Jurkat, Clone E6-1 (cell line): ENCODE results near the gene GSKIP.

Experiments used
- DNase-seq: peaks from one replicate; pipeline ENCODE4 v3.0.0-alpha.2; 2011; ENCODE audit warnings: low read depth, low spot score
- H3K4me3 ChIP-seq: 2 replicates; pipeline ENCODE4 v1.5.1; 2011; ENCODE audit warnings: mild to moderate bottlenecking, low read length, control low read depth, moderate library complexity

The GSKIP gene

DNA sequence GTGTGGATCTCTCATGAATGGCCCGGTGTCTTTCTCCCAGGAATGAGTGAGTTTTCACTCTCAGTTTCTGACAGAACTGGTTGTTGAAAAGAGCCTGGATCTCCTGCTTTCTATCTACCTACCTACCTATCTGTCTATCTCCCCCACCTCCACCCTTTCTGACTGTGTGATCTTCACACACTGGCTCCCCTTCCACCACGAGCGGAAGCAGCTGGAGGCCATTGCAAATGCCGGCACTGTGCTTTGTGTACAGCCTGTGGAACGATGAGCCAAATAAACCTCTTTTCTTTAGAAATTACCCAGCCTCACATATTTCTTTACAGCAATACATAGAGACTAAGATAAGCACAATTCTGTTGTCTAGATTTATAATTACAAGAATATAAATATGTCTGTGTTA is 7.2 kb downstream of the GSKIP start:
- no peak for DNase-seq
- no peak overlapping the region for H3K4me3 ChIP-seq

- H3K4me3 ChIP-seq = no peak overlapping the region
- no peak for DNase-seq
Measured at GRCh38 chr14:96373538-96373937, 10.2 kb downstream of the GSKIP start.

DNA sequence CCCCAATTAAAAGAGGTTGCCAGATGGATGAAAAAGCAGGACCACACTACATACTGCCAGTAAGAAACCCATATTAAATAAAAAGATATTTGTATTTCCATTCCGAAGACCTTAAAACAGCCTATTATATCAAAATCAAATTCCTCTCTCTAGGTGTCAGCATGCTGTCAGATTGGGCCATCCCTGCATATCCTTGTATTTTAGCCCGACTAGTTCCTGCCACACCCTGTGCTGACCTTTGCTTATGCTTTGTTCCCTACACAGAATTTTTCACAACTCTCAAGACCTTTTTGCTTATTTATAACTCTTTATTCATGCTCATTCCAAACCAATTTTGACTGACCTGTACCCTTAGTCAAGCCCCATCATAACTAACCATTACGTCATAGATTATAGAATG is 12.8 kb downstream of the GSKIP start:
- no peak for DNase-seq
- no peak overlapping the region for H3K4me3 ChIP-seq

- no peak for DNase-seq
- H3K4me3 ChIP-seq = no peak overlapping the region
Measured at GRCh38 chr14:96380735-96381134, 17.4 kb downstream of the GSKIP start.

- no peak for DNase-seq
- no peak overlapping the region for H3K4me3 ChIP-seq
Measured at GRCh38 chr14:96383445-96383844, 20.1 kb downstream of the GSKIP start.

- no peak for DNase-seq
- no peak overlapping the region for H3K4me3 ChIP-seq
Measured at GRCh38 chr14:96384053-96384452, 20.7 kb downstream of the GSKIP start.

DNA sequence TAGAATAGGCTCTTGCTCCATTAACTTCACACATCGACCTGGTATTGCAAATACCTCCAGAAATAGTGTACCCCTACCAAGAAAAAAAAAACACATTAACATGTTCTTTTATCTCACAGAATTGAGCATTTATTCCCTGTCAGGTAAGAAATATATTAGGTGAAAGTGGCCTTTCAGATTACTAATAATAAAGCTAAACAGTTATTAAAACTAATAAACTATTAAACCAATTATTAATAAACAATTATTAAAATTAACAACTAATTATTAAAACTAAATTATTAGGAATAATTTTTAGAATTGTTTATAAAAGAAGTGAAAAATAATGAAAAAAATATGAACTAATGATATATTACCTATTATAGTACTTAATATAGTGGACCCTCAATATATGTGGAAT is 21.4 kb downstream of the GSKIP start:
- no peak for DNase-seq
- H3K4me3 ChIP-seq = no peak overlapping the region

GRCh38 chr14:96385385-96385784 is 22.1 kb downstream of the GSKIP start:
- no peak for DNase-seq
- no peak overlapping the region for H3K4me3 ChIP-seq

- DNase-seq = no peak
Measured at GRCh38 chr14:96390965-96391292, 27.6 kb downstream of the GSKIP start.

GRCh38 chr14:96391293-96392118 is 28.2 kb downstream of the GSKIP start:
- H3K4me3 ChIP-seq = peak overlapping the region; percentile 79
- peak; percentile 85 for DNase-seq

More at GRCh38 chr14:96390965-96391292, 27.6 kb downstream of the GSKIP start:
- peak overlapping the region; percentile 79 for H3K4me3 ChIP-seq

DNA sequence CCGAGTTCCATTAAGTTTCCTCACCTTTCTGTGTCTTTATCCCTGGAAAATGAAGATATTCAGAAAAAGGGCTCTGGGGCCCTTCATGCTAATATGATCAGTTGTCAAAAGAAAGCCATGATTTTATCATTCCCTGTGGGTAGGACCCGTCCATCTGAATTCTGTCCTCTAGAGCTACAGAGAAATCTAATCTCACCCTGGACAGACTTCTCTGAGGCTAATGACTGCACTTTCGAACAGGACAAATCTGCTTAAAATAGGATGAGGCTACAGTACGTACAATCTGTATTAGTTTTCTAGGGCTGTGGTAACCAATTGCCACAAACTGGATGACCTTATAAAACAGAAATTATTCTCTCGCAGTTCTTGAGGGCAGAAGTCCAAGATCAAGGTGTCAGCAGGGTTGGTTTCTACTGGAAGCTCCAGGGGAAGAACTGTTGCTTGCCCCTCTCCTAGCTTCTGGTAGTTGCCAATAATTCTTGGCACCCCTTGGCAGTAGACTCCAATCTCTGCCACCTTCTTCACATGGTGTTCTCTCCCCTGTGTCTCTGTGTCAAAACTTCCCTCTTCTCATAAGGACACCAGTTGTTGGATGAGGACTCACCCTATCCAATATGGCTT is 29.9 kb downstream of the GSKIP start:
- no peak overlapping the region for H3K4me3 ChIP-seq
- no peak for DNase-seq

DNA sequence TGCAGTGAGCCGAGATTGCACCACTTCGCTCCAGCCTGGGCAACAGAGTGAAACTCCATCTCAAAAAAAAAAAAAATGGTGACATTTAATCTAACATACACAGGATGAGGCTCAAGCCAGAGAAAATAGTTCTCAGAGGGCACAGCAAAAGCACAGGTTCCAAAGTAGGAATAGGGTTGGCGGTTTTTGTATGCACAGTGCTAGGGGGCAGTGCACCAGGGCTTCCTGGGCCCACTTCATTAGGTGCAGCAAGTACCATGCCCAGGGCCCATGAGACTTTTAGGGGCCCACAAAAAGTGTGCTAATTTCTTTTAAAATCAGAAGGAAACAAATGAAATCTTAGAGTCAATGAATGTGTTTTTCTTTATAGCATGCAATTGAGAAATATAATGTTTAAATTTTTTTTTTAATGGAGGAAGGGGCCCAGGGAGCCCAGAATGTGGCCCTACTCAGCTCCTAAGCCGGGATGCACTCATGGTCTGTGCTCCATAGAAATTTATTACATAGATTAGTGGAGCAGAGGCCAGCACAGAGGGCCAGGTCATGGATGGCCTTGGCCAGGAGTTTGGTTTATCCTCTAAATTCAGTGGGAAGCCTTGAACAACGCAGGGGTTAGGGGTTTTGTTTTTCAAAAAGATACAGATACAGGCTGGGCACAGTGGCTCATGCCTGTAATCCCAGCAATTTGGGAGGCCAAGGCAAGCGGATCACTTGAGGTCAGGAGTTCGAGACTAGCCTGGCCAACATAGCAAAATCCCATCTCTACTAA is 30.9 kb downstream of the GSKIP start:
- no peak for DNase-seq
- H3K4me3 ChIP-seq = no peak overlapping the region

DNA sequence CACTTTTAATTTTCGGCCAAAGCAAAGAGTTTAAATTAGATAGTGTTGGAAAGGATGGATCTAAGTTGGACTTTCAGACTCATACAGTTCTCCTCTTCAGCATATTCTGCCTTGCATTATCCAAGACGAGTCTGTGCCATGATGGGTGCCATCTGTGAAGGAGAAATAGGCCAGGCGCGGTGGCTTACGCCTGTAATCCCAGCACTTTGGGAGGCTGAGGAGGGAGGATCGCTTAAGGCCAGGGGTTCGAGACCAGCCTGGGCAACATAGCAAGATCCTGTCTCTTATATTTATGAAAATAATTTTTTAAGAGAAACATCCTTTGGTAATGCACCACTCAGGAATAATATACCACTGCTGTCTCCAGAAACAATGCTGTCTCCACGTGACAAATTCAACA is 35.1 kb downstream of the GSKIP start:
- H3K4me3 ChIP-seq = no peak overlapping the region
- DNase-seq = no peak

DNA sequence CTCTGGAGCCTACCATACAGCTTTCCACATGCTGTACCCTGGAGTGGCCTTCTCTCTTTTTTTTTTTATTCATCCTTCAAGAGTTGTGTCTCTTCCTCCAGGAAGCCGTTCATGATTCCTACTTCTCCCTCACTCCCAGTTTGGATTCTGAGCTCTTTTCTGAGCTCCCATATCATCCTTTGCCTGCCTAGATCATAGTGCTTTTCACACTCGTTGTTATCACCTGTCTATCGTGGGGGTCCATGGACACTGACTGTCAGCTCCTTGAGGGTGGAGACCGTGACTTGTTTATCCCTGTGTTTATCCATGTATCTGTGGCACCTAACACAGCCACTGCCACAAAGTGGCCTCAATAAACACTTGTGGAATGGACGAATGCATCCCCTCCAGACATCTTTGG is 35.6 kb downstream of the GSKIP start:
- no peak overlapping the region for H3K4me3 ChIP-seq
- DNase-seq = no peak

DNA sequence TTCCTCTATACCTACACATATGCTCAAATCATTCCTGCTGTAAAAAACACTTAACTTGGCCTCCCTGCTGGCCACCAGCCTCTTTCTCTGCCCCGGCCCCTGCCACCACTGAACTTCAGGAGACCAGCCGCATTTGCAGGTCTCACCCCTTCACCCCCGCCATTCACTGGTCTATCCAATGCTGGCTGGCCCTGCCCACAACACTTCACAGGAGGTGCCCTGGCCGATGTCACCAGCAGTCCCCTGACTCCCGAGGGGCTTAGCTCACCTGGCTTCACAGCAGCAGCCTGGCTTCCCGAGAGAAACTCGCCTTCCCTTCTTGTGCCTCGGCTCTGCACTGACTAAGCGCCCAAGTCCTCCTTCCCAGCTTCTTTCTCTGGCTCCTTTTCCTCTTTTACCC is 36.1 kb downstream of the GSKIP start:
- H3K4me3 ChIP-seq = no peak overlapping the region
- DNase-seq = no peak

DNA sequence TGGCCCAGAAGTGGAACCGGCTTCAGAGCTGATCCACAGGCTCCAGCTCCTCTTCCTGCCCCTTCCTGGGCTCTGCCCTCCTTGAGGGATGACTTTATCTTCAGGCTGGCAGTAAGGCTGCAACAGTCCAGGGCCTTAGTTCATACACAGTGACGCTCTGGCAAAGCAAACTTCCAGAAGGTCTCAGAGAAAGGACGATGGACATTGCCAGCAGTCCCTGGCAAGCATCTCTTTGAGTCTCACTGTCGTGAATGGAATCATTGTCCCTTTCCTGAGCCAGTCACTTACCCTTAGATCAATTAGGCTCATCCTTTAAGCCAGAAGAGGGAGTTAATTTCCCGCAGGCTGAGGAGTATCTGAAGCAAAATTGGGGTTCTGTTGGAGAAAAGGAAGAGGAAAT is 37.2 kb downstream of the GSKIP start:
- H3K4me3 ChIP-seq = no peak overlapping the region
- DNase-seq = no peak

DNA sequence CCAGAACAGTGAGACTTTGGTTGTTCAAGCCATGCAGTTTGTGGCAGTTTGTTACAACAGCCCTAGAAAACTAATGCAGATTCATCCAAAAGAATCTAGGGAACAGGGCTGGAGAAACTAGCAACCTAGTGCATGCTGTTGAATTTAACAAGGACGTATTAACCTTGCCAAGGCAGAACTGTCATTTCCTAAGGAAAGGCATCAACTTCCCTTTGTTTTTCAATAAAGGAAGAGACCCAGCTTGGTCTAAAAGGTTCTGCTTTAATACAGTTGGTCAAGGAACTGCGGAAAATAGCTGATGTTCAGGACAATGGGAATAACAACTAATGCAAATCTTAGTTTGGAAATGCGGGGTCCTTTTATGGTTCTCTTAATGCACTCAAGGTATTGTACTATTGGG is 40.1 kb downstream of the GSKIP start:
- no peak for DNase-seq
- no peak overlapping the region for H3K4me3 ChIP-seq

DNA sequence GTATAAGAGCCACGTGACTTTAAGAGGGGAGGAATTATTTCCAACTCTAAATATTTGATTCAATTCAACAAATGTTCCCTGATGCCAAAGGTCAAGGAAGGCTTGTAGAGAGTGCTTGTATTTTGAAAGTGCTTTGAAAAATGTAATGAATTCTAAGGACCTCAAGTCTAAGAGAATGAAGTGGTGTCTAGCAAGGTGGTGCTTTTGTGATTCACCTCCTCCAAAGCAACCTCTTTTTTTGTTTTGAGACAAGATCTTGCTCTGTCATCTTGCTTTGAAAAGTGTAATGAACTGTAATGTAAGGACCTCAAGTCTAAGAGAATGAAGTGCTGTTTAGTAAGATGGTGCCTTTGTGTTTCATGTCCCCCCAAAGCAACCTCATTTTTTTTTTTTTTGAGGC is 42.4 kb downstream of the GSKIP start:
- no peak for DNase-seq
- H3K4me3 ChIP-seq = no peak overlapping the region

- no peak for DNase-seq
- no peak overlapping the region for H3K4me3 ChIP-seq
Measured at GRCh38 chr14:96407935-96408570, 44.7 kb downstream of the GSKIP start.

DNA sequence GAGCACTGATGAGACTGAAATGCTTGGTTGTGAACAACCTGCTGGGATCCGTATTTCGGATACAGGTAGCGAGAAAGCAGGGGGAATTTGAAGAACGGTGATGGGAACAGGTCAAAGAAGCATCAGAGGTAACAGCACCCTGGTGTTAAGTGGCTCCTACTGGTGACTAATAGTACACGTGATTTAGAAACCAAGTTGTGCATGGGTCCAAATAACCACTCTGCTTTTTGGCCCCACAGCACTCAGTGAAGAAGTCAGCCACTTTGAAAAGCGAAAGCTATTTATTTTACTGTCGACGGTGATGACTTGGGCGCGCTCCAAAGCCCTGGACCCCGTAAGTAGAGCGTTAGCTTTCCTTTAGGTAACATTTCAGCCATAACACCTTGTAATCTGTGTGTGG is 45.3 kb downstream of the GSKIP start:
- H3K4me3 ChIP-seq = no peak overlapping the region
- DNase-seq = no peak
